Stimulated activated CD4-positive, alpha-beta T cell treated with anti-CD3 and anti-CD28 coated beads, Interleukin-1b, Interleukin-23, amount 100 ng/mL, for 24 hours (primary cell): Measurements from ENCODE around the gene TOMM20.
"Not testable (repeated sequence)": the region's sequence is repeated elsewhere in the genome, so short reads cannot be mapped to it uniquely, and the experiment has no call there.

Experiments
- DNase-seq, 4 experiments: peaks; one replicate each; pipeline ENCODE4 v3.0.0-alpha.2; 2020; ENCODE audit warnings: low read depth in 4 of 4, low spot score in 1 of 4

TOMM20 gene

DNA sequence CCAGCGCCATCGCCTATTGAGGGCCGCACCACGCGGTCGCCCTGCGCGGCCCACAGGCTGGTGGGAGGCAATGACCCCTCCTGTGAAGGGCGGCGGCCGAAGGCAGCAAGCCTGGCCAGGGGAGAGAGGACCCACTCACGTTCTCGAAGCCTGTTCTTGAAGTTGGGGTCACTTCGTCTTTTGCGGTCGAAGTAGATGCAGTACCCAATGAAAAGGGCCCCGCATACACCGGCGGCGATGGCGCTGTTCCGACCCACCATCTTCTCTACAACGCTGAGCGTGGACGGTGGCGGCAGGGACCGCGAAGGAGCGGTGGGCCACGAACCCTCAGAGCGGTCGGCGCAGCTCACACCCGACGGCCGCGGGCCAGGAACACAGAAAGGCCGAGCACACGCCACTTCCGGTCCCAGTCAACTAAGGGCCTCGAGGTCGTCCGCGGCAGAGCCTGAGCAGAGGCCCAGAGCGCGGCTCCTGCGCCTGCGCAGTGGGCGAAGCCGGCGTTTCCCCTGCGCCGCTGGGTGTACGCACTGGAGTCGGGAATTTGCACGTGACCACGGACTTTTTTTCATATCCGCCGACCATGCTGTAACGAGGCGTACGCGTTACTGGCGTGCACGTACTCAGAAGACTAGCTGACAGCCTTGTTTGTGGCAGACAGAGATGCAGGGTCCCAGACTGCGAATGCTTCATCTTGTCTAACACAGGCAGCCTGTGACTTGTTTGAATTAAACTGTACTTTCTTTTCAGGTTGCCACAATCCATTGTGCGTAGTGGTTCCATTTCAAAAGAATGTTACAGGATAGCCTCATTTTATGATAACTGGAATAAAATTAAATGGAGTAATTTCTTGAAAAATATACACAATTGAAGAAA is at the start of gene TOMM20:
Gene TOMM20, minus strand, starts transcription at position 382 of the 873 bp plus-strand sequence. Its CDS starts 122 bp downstream, at position 260.
- DNase-seq: peak; percentile 74 to 92 (median 88)

DNA sequence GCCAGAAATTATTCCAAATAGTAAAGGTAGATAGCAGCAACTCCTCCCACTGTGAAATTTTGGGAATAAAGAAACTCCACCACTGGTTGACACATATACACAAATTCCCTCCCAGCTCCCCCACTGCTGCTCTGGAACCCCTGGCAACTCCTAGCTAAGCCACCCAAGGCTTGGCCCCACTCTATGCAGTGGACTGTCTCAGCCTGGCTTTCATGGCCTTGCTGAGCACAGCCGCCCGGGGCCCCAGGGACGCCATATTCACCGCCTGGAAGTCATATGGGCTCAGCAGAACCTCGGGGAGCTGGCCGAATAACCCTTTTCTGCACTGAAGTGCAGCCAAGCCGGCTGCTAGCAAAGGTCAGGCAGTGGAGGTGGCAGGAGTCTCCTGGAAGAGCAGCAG is 47.8 kb upstream of the TOMM20 start:
- no peak for DNase-seq

DNA sequence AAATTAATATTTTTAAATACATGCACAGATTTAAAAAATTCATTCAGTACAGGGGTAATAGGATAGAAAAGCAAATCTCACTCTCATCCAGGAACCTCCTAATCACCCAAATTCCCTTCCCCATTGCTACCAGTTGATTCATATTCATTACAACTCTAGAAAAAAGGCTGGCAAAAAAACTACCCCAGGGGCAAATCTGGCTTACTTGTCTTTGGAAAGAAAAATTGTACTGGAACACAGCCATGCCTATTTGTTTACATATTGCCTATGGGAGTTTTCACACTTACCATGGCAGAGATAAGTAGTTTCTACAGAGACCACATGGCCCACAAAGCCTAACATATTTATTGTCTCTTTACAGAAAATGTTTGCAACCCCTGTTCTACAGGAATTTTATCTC is 41.3 kb upstream of the TOMM20 start:
- no peak for DNase-seq

DNA sequence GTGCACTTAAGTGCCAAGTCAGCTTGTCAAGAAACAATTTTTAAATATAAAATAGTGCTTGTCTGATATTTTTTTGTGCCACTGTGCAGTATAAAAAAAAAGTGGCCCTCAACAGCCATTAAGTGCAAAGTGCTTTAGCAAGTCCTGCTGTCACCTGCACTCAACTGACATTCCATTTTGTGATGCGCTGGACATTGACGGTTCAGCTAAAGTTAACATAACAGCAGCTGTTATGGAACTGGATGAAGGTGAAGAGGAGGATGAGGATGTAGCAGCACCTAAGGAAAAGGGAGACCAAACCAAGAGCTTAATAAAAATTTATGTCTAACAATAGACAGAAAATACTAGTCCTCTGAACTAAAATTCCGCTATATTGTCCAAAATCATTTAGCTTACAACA is 39.7 kb upstream of the TOMM20 start:
- DNase-seq: no peak

DNA sequence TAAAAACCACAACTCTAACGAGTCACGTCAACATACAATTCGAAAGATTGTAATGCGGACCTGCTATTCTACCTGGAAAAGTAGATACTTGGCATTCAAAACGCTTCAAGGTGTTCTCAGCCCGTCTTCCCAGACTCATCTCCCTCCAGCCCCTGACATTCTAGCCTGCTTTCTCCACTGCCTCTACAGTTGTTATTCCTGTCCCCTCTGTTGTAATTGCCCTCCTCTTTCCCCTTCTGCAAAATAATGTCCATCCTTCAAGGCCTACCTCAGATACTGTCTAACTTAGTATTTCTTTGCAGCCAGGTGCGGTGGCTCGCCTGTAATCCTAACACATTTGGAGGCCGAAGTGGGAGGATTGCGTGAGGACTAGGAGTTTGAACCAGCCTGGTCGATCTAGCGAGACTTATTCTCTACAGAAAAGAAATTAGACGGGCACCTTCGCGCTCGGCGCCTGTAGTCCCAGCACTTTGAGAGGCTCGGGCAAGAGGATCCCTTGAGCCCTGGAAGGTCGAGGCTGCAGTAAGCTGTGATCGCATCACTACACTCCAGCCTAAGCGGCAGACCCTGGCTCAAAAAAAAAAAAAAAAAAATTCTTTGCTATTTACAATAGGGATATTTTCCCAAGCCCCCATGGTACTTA is 33.2 kb upstream of the TOMM20 start:
- DNase-seq: no peak

DNA sequence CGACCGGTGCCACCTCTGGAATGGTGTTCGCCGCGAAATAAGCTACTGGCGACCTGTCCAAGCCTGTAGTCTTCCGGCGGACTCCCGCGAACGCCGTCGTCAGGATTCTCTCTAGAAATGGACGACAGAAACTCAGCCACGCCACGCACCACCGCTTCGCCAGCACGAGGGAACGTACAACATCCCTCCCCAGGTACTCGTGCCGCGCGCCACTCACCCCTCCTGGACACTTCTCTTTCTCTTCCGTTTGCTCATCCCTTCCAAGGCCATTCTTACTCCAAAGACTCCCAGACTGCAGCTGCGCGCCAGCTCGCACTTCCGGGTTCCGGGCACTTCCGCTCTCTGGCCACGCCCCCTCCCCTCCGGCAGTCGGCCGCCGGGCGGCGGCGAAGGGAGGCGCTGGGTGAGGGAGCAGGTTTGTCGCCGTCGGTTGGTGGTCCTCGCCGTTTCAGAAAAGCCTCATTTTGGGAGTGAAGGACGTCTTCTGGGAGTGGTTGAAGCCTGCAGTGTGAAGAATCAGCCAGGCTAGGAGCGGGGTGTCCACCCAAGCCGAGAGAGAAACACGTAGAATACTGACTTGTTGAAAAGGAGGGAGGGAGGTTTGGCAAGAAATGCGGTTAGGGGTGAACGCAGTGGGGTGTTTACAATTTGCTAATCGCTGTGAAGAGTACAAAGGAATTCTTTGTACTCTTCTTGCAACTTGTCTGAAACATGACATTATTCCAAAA is 32.5 kb upstream of the TOMM20 start, which contains the start of gene RBM34:
Gene RBM34, minus strand, starts transcription at position 294 of the 728 bp plus-strand sequence. Its CDS starts 24 bp downstream, at position 270.
- DNase-seq: peak; percentile 81 to 89 (median 86)

DNA sequence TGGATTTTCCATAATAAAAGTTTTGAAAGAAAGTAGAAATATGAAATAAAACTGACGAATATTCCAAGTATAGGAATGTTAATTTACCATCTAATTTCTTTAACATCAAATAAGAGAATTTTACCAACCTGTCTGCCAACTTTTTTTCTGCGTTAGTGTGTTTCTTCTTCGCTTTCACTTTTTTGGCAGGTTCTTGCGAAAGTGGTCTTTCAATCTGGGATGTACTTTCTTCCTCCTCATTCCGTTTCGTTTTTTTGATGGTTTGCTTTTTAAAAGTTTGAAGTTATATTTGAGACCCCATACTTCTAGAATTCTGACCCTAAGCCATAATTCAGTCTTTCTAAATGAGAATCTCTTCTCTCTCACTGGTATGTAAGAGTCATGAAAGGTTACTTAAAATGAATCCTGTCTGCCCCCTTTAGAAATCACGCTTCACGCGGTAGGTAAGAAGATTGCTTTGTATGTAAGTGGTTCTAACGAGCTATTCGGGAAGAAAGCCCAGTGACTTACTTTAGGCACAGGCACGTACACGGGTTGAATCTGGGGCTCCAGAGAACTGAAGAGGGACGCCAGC is 31.8 kb upstream of the TOMM20 start:
- no peak for DNase-seq

DNA sequence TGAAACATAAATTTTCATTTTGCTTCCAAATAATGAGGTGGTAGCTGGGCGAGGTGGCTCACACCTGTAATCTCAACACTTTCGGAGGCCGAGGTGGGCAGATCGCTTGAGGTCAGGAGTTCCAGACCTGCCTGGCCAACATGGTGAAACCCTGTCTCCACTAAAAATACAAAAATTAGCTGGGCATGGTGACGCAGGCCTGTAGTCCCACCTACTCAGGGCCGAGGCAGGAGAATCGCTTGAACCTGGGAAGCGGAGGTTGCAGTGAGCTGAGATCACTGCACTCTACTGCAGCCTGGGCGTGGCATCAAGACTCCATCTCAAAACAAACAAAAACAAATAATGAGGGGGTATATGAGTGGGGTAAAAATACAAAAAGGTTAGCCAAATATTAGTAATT is 31.3 kb upstream of the TOMM20 start:
- DNase-seq: not testable (repeated sequence)

DNA sequence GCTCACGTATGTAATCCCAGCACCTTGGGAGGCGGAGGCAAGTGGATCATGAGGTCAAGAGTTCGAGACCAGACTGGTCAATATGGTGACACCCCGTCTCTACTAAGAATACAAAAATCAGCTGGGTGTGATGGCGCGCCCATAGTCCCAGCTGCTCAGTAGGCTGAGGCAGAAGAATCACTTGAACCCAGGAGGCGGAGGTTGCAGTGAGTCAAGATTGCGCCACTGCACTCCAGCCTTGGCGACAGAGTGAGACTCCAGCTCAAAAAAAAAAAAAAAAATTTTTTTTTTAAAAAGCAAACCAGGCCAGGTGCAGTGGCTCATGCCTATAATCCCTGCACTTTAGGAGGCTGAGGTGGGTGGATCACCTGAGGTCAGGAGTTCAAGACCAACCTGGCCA is 30.6 kb upstream of the TOMM20 start:
- DNase-seq: not testable (repeated sequence)

DNA sequence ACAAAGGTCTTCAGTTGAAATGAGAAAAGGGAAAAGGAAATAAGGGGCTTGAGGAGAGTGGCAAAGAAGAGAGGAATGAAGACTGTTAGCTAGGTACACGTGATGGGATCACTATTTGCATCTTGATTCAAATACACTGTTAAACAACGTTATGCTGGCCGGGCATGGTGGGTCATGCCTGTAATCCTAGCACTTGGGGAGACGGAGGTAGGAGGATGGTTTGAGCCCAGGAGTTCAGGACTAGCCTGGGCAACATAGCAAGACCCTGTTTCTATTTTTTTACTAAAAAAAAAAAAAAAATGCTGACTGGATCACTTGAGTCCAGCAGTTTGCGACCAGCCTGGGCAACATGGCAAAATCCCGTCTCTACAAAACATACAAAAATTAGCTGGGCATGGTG is 30.0 kb upstream of the TOMM20 start:
- no peak for DNase-seq

DNA sequence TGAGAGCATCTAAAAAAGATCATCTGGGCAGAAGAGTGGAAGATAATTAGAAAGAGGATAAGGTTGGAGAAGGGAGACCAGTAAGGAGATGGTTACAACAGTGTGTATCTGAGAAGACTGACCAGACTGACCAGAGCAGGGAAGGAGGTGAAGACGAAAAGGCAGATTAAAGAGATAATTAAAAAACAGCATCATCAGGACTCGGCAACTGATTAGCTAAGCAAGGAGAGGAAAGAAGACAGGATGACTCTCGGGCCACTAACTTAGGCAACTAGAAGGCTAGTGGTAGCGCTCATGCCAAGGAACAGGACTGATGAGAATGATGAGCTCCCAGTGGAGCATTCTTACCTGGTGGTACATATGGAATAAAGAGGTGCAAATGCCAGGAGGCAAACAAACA is 28.5 kb upstream of the TOMM20 start:
- no peak for DNase-seq

DNA sequence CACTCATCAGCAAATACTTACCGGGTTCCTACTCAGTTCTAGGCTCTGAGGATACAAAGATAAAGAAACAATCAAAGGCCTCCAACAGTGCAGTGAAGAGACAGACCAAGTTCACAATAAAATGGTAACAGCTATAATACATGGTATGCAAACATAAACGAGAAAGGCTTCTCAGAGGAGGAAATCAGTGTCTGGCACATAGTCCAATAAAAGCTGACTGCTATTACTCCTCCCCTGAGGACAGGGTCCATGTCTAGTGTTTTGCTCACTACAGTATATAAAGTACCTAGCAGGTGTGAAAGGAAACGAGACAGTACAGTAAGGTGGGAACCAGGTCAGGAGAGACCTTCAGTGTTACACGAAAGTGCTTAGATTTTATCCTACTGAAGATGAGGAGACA is 28.1 kb upstream of the TOMM20 start:
- DNase-seq: no peak

DNA sequence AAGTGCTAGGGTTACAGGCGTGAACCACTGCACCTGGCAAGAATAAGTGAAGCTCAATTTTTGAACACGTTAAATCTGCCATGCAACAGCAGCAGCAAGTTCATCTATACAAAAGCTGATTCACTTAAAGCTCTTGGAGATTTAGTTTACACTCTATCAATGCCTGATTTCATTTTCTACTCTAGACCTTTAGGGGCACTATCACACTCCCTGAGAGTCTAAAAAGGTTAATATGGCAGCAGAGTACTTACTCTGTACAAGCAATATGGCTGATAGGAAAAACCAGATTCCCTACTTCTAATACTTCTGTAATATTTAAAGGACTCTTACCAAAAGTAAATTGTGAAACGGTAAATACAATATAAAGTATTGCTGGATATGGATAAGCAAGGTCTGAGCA is 27.6 kb upstream of the TOMM20 start:
- DNase-seq: no peak

DNA sequence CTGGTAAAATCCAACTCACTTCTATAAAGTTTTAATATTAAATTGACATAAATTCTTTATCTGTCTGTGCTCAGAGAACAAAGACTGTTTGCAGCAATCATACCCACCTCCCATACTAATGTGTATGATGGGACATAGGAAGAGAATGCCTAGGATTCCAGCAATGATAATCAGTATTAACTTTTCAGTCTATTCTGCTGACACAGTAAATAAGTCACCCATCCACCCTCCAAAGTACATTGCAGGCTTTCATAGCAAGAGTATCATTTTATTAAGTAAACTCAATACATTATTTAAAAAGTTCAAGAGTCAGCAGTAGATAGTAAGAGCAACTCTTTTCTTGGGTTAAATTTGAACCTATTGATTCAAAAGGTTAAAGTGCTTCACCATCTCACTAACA is 23.6 kb upstream of the TOMM20 start:
- DNase-seq: no peak

DNA sequence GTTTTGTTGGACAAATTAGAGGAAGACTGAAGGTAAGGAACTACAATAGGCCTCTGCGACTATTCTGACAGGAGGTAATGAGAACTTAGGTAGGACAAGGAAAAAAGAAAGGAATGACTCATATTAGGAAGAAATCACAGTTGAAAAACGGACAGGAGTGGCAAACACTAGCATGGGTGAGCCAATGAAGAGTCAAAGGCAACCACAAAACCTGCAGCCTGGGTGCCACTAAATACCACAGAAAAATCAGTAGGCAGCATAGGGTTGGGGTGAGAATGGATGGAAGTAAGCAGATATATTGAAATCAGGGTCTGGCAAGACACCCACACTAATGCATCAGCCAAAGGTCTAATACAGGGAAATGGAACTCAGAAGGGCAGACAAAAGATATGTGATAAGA is 22.4 kb upstream of the TOMM20 start:
- no peak for DNase-seq

DNA sequence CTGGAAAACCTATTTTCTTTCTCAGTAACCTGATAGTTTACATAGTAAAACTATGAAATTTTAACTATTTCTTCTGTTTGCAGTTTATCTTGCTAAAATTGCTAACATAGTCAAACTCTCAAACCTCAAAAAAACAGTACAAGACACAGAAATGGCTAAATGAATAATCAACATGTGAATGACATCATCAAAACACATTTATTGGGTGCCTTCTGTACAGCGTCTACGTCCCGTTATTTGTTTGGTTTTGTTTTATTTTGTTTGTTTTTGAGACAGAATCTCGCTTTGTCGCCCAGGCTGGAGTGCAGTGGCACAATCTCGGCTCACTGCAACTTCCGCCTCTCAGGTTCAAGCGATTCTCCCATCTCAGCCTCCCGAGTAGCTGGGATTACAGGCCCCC is 21.2 kb upstream of the TOMM20 start:
- no peak for DNase-seq

DNA sequence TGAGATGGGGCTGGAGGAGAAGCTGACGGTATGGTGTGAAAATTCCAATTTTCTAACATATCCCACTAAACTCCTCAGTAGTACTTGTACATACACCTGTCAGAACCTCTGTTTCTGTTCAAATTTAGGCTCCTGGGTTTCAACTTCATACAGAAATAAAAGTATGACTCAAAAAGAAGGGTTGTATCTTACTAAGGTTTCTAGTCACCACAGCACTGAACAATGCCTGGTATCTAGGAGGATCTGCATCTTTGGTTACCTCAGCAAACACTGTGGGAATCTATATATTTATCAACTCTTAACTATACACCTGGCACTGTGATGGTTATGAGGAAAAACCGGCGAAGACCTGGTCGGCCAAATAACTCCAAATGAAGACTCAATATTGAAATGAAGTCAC is 18.6 kb upstream of the TOMM20 start:
- no peak for DNase-seq

DNA sequence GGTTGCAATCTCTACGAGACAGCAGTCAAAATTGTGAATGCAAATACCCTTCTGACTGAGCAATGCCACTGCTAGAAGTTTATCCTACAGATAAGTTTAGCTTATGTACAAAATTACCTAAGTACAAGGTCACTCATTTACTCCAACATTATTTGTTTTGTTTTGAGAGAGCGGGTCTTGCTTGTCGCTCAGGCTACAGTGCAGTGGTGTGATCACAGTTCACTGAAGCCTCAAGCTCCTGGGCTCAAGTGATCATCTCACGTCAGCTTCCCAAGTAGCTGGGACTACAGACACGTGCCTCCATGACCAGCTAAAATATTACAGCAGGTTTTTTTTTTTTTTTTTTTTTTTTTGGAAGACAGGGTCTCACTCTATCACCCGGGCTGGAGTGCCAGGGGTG is 17.0 kb upstream of the TOMM20 start:
- DNase-seq: no peak

DNA sequence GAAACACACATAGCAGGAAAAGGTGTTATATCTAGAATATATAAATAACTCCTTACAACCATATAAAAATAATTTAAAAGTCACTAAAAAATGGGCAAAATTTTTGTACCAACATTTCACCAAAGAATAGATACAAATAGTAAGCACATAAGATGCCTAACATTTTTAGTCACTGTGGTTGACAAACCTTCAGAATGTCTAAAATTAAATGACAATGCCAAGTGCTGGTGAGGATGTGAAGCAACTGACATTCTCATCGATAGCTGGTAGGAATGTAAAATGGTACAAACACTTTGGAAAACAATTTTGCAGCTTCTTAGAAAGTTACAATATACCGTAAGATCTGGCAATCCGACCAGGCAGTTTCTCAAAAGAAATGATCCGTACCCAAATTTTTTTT is 14.4 kb upstream of the TOMM20 start:
- DNase-seq: no peak

DNA sequence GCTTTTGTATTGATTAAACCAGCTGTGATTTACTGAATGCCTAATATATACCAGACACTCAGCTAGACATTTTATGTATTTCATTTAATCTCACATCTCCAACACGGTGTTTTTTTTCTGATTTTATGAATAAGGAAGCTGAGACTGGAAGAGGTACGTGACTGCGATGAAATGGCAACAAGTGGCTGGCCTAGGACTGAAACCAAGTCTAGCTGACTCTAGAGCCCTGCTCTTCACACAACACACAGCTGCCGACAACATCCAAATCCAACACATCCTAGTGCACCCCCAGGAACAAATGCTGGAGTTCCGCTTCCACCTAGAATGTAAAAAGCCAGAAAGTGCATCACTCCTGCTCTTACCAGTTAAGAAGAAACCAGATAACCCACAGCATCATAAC is 10.7 kb upstream of the TOMM20 start:
- no peak for DNase-seq

DNA sequence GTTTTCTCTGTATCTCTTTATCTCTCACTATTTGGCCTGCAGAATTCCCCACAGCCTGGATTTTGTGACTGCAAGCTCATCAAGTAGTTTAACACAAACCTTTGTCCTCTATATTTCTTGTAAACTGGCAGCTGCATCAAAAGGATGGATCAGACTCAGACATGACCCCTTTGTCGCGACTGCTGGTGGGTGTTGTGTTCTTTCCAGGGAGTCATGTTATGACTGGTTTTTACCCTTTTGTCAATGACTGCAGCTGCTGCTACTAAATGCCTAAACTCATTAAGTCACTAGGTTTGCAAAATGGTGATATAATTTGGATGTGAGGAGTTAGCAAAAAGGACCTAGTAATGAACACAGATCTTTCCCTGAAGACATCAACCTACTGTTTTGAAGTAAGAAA is 10.2 kb upstream of the TOMM20 start:
- DNase-seq: no peak

DNA sequence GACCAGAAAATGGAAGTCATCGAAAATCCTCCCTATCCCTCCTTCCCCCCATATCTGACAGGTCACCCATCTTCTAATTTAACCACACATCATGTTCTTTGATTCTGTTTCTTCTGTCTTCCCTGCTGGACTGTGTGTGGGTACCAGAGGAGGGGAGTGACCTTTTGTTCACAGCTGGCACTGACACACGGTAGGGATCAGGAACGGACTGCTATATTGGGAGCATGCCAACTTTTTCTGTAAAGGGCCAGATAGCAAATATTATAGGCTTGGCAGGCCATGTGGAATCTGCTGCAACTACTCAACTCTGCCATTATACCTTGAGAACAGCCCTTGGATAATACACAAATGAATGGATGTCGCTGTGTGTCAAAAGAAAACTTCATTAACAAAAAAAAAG is 7.5 kb upstream of the TOMM20 start:
- no peak for DNase-seq
